HG02973 (cell line): ENCODE measurements around the gene DAZAP1.

ENCODE experiments used
- ATAC-seq: cut with Tn5 transposase; IDR thresholded peaks from one replicate; pipeline ENCODE4 v1.9.1; 2021; ENCODE audit warnings: moderate library complexity; ENCODE audit not compliant: unreplicated experiment

DAZAP1 gene

DNA sequence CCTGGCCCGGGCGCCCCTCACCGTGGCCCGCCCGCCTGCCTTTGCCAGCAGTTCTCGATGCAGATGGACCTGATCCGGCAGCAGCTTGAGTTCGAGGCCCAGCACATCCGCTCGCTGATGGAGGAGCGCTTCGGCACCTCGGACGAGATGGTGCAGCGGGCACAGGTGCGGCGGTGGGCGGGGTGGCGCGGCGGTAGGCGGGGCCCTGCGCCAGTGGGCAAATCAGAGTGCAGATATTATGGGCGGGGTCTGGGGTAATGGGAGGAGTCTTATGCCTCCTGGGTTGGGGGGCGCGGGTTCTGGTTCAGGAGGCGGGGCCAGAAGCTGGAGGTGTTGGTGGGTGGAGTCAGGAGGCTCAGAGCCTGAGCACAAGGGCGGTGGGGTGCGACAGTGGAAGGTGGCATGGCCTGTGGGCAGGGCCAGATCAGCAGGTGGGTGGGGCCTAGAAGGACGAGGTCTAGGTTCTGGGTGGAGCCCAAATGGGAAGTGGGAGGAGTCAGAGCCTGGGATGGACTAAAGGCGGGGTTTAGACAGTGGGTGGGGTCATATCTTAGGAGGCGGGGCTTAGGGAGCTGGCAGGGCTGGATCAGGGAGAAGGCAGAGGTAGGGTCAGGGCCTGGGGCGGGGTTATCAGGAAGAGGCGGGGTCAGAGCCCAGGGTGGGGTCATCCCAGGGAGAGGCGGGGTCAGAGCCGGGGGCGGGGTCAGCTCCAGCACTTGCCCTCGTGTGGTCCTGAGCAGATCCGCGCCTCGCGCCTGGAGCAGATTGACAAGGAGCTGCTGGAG is 48.1 kb downstream of the DAZAP1 start:
- ATAC-seq, result no peak

DNA sequence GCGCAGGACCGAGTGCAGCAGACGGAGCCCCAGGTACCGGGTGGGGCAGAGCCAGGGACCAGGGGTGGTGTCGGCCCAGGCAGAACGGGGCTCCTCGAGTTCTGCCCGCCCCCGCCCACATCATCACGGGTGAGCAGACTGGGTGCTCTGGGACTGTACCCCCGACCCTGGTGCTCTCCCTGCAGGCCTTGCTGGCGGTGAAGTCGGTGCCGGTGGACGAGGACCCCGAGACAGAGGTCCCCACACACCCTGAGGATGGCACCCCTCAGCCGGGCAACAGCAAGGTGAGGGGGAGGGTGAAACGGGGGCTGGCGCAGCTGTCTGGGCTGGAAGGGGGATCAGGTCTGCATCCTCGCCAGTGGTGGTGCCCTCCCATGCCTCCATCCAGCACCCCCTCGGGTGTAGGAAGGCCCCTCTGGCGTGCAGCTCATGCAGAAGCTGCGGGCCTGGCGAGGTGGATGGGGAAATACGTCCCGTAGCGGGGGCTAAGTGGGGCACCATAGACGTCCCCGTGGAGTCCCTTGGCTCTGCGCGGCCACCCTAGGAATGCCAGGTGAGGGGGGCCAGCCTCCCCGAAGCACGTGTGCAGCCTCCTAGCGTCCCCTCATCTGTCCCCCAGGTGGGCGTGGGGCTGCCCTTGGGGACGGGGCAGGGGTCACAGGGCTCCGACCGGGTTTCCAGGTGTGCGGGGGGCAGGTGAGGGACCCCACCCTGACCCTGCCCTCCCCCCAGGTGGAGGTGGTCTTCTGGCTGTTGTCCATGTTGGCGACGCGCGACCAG is 48.9 kb downstream of the DAZAP1 start:
- no peak for ATAC-seq

GRCh38 chr19:1457031-1457739 is 49.8 kb downstream of the DAZAP1 start:
- ATAC-seq, result no peak

DNA sequence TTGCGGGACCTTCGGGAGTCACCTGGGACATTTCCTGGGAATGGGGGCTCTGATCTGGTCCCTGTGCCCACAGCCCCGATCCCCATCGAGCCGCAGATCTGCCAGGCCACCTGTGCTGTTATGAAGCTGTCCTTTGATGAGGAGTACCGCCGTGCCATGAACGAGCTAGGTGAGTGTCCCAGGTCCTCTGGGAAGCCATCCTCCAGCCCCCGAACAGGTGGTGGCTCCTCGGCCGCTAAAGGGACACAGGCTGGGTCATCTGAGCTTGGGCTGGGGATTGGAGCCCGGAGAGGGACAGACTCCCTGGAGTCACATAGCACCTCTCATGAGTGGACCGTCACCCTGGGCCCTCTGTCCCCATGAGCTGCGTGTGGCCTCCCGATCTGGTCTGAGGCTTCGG is 50.5 kb downstream of the DAZAP1 start:
- no peak for ATAC-seq

GRCh38 chr19:1459479-1459878 is 52.1 kb downstream of the DAZAP1 start:
- ATAC-seq, result no peak

DNA sequence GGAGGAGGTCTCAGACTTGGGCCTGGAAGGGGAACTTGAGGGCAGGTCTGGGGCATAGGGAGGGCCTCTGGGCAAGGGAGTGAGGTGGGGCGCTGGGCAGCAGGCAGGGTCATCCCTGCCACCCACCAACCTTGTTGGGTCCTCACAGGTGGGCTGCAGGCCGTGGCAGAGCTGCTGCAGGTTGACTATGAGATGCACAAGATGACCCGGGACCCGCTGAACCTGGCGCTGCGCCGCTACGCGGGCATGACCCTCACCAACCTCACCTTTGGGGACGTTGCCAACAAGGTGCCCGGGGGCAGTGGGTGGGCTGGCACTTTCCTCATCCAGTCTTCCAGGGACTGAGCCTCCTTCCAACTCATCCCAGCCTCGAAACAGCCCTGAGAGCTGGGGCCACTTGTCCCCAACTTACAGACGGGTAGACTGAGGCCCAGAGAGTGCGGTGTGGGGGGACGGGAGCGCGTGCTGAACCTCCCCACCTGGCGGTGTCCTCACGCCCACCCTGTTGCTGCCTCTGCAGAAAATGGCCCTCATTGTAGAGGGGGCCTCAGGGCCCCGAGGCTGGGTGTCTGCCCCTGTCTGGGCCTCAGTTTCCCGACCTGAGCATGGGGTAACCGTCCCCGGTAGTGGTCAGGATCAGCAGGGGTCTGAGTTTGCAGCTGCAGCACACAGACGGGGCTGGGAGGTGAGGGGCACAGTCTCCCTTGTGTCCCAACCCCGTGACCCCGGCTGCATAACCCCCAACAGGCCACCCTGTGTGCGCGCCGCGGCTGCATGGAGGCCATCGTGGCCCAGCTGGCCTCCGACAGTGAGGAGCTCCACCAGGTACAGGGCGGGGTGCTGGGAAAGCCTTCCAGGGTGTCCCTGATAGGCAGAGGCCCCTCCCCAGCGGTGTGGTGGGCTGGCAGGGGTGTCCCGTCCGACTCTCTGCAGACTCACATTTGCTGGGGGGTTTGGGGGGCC is 52.9 kb downstream of the DAZAP1 start:
- no peak for ATAC-seq

DNA sequence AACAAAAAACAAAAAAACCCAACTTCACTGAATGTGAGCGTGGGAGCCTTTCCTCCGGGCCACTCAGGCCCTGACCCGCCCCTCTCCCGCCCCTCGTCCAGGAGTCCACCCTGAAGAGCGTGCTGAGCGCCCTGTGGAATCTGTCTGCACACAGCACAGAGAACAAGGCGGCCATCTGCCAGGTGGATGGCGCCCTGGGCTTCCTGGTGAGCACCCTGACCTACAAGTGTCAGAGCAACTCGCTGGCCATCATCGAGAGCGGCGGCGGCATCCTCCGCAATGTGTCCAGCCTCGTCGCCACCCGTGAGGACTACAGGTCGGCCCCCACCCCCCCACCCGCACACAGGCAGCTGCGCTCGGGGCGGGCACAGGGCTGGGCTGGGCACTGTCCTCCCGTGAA is 54.5 kb downstream of the DAZAP1 start:
- no peak for ATAC-seq

- no peak for ATAC-seq
Measured at GRCh38 chr19:1465191-1466016, 58.0 kb downstream of the DAZAP1 start.

- no peak for ATAC-seq
Measured at GRCh38 chr19:1466018-1466460, 58.7 kb downstream of the DAZAP1 start.

GRCh38 chr19:1466461-1467214 is 59.3 kb downstream of the DAZAP1 start:
- no peak for ATAC-seq

GRCh38 chr19:1467215-1467489 is 59.8 kb downstream of the DAZAP1 start:
- no peak for ATAC-seq

- no peak for ATAC-seq
Measured at GRCh38 chr19:1467490-1468273, 60.3 kb downstream of the DAZAP1 start.

DNA sequence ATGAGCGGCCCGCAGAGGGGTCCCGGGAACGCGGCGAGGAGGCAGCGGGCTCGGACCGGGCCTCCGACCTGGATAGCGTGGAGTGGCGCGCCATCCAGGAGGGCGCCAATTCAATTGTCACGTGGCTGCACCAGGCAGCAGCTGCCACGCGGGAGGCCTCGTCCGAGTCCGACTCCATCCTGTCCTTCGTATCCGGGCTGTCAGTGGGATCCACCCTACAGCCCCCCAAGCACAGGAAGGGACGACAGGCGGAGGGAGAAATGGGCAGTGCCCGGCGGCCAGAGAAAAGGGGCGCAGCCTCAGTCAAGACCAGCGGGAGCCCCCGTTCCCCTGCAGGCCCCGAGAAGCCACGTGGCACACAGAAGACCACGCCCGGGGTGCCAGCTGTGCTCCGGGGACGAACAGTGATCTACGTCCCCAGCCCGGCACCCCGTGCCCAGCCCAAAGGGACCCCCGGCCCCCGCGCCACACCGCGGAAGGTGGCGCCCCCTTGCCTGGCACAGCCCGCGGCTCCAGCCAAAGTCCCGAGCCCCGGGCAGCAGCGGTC is 61.0 kb downstream of the DAZAP1 start:
- ATAC-seq, result no peak

DNA sequence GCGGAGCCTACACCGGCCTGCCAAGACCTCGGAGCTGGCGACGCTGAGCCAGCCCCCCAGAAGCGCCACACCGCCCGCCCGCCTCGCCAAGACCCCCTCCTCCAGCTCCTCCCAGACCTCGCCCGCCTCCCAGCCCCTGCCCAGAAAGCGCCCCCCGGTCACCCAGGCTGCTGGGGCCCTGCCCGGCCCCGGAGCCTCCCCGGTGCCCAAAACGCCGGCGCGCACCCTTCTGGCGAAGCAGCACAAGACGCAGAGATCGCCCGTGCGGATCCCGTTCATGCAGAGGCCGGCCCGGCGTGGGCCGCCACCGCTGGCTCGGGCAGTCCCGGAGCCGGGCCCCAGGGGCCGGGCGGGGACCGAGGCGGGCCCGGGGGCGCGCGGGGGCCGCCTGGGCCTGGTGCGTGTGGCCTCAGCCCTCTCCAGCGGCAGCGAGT is 61.5 kb downstream of the DAZAP1 start:
- ATAC-seq, result no peak

DNA sequence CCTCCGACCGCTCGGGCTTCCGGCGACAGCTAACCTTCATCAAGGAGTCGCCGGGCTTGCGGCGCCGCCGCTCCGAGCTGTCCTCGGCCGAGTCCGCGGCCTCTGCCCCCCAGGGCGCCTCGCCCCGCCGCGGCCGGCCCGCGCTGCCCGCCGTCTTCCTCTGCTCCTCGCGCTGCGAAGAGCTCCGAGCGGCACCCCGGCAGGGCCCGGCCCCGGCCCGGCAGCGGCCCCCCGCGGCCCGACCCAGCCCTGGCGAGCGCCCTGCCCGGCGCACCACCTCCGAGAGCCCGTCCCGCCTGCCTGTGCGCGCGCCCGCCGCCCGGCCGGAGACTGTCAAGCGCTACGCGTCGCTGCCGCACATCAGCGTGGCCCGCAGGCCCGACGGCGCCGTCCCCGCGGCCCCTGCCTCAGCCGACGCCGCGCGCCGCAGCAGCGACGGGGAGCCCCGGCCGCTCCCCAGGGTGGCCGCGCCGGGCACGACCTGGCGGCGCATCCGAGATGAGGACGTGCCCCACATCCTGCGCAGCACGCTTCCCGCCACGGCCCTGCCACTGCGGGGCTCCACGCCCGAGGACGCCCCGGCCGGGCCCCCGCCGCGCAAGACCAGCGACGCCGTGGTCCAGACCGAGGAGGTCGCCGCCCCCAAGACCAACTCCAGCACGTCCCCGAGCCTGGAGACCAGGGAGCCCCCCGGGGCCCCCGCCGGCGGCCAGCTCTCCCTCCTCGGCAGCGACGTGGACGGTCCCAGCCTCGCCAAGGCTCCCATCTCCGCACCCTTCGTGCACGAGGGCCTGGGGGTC is 62.1 kb downstream of the DAZAP1 start:
- no peak for ATAC-seq

GRCh38 chr19:1470055-1470304 is 62.6 kb downstream of the DAZAP1 start:
- no peak for ATAC-seq

DNA sequence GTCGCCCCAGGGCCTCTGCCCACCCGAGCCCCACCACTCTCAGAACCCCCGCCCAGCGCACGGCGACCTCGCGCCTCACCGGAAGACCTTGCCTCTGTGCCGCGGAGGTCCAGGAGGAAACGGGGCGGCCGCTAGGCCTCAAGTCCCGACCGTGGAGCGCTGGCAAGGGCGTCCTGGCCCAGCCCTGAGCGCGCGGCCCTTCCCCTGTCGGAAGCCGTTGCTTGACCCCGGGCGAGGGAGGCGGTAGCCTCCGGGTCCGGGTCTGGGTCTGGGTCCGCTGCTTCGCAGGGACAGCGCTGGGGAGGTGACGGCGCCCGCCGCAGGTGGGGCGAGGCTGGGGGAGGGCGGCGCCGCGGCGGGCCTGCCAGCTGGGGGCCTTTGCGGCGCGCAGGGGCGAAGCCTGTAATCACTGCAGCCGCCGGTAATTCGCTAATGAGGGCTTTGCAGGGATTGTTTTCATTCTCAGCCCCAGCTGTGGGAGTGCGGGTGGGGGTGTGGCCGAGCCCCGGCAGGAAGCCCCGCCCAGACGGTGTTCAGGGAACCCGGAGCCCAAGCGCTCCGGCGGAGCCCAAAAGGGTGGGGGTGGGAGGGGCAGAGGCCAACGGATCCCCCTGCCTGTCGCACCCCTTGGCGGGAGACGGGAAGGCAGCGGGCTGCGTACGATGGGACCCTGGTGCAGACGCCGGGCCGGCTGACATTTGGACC is 63.1 kb downstream of the DAZAP1 start:
- no peak for ATAC-seq
